Cardiac septum (tissue), 1 donor: ENCODE measurements around the gene C22orf23. TPM values are rescaled to one million over a fixed set of nuclear protein-coding genes. Genes with fewer than 3 reads are reported as not detected.

ENCODE experiments used
- DNase-seq: peaks from one replicate; pipeline ENCODE4 v3.0.0-alpha.2; 2020; ENCODE audit warnings: low spot score
- intact Hi-C: fragments of 100-400 bp; cut with DNase I; formaldehyde crosslinking; loops from one replicate; pipeline ENCODE4 v1.14.0; 2022
- microRNA-seq: library from miRNA; unstranded; fragments of <30 nt; microRNA quantifications from one replicate; pipeline ENCODE4 v1.2.0, GENCODE V29; 2020
- total RNA-seq: library from RNA; stranded (reverse); fragmentation: NEBNext Ultra II Directional; extraction: Animal tissue kit (Norgen Biotek cat#: 25700); gene quantifications from one replicate; pipeline ENCODE4 v1.2.1, GENCODE V29; 2021
- donor health status: DM: no; HTN: no; CAD: no.

Gene C22orf23
- total RNA-seq, 1 donor from 2014 or later: 0.54 TPM

- DNase-seq: no peak
- intact Hi-C loops: no loop called here
Observed at GRCh38 chr22:37907036-37907954, 46.1 kb downstream of the C22orf23 start.

- DNase-seq: no peak
- intact Hi-C loops: no loop called here
Observed at GRCh38 chr22:37906364-37907008, 46.9 kb downstream of the C22orf23 start.

- intact Hi-C loops: no loop called here
- peak; percentile 82 for DNase-seq
Observed at GRCh38 chr22:37905534-37906363, 47.7 kb downstream of the C22orf23 start, which contains the start of gene MICALL1. Gene MICALL1, plus strand, starts transcription at chr22:37906297. Its CDS starts 126 bp downstream, at chr22:37906423.

- no peak for DNase-seq
- intact Hi-C loops: no loop called here
Observed at GRCh38 chr22:37904572-37905533, 48.5 kb downstream of the C22orf23 start.

- no peak for DNase-seq
- intact Hi-C loops: no loop called here
Observed at GRCh38 chr22:37898441-37899181, 54.8 kb downstream of the C22orf23 start.

GRCh38 chr22:37897807-37898206, 55.6 kb downstream of the C22orf23 start:
- DNase-seq: no peak
- intact Hi-C loops: no loop called here

GRCh38 chr22:37896939-37897338, 56.5 kb downstream of the C22orf23 start:
- intact Hi-C loops: no loop called here
- no peak for DNase-seq

- no peak for DNase-seq
- intact Hi-C loops: no loop called here
Observed at GRCh38 chr22:37896181-37896592, 57.2 kb downstream of the C22orf23 start.

GRCh38 chr22:37894939-37895670, 58.3 kb downstream of the C22orf23 start:
- intact Hi-C loops: no loop called here
- DNase-seq: no peak

GRCh38 chr22:37893583-37893983, 59.8 kb downstream of the C22orf23 start:
- intact Hi-C loops: no loop called here
- DNase-seq: no peak

Small RNAs within 50 kb of the gene (microRNA-seq; reads per million reads assigned to microRNA genes)
- not detected for gene MIR4534
- gene MIR6820: not detected

Other genes with a start within 250 kb of the C22orf23 start
- gene GCAT, start 145.7 kb downstream of the C22orf23 start, total RNA-seq: 24.0 TPM
- not detected for gene GALR3, start 130.2 kb downstream of the C22orf23 start, total RNA-seq
- 15.7 TPM for gene ANKRD54, start 109.3 kb downstream of the C22orf23 start, total RNA-seq
- gene EIF3L, start 104.2 kb downstream of the C22orf23 start, total RNA-seq: 255 TPM
- 16.5 TPM for gene MICALL1, start 47.3 kb downstream of the C22orf23 start, total RNA-seq
- 50.5 TPM for gene POLR2F, start 98 bp upstream of the C22orf23 start, total RNA-seq
- gene SOX10, start 31.0 kb upstream of the C22orf23 start, total RNA-seq: 0.62 TPM
- 19.1 TPM for gene PICK1, start 103.8 kb upstream of the C22orf23 start, total RNA-seq
- gene SLC16A8, start 130.6 kb upstream of the C22orf23 start, total RNA-seq: not detected
- 0.24 TPM for gene BAIAP2L2, start 157.1 kb upstream of the C22orf23 start, total RNA-seq
- gene PLA2G6, start 228.2 kb upstream of the C22orf23 start, total RNA-seq: 12.5 TPM
- gene MAFF, start 248.4 kb upstream of the C22orf23 start, total RNA-seq: 9.8 TPM